Hepatocyte (in vitro differentiated cells): ENCODE results near the gene FCER1A.

Experiments used
- EZH2 ChIP-seq: fragments of 200-600 bp; sonication (generic); IDR thresholded peaks from 2 replicates; pipeline ENCODE4 v1.6.1; 2016; ENCODE audit warnings: antibody characterized with exemption, mild to moderate bottlenecking, borderline replicate concordance
- TF ChIP-seq, protein P1 (sequence below): fragments of 200-600 bp; sonication (generic); IDR thresholded peaks from 2 replicates; pipeline ENCODE4 v1.5.1; 2016; ENCODE audit warnings: antibody characterized with exemption, mild to moderate bottlenecking; ENCODE audit not compliant: poor library complexity

DNA sequence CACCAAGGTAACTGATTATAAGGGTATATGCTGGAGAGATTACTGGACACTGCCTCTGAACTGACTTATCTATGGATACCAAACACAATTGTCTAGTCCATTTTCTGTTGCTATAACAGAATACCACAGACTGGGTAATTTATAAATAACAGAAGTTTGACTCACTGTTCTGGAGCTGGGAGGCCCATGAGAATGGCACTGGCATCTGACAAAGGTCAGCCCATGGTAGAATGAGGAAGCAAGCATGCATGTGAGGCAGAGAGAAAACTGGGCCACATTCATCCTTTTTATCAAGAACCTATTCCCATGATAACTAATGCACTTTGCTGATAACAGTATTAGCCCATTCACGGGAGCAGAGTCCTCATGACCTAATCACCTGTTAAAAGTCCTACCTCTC, 37.4 kb downstream of the FCER1A start:
- TF ChIP-seq, protein P1, sequence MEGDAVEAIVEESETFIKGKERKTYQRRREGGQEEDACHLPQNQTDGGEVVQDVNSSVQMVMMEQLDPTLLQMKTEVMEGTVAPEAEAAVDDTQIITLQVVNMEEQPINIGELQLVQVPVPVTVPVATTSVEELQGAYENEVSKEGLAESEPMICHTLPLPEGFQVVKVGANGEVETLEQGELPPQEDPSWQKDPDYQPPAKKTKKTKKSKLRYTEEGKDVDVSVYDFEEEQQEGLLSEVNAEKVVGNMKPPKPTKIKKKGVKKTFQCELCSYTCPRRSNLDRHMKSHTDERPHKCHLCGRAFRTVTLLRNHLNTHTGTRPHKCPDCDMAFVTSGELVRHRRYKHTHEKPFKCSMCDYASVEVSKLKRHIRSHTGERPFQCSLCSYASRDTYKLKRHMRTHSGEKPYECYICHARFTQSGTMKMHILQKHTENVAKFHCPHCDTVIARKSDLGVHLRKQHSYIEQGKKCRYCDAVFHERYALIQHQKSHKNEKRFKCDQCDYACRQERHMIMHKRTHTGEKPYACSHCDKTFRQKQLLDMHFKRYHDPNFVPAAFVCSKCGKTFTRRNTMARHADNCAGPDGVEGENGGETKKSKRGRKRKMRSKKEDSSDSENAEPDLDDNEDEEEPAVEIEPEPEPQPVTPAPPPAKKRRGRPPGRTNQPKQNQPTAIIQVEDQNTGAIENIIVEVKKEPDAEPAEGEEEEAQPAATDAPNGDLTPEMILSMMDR, result no peak
- TF ChIP-seq EZH2, result no peak
